Testis (tissue), 3 donors: Measurements from ENCODE around the gene DGCR6L. TPM values are rescaled to one million over a fixed set of nuclear protein-coding genes. Genes with fewer than 3 reads are reported as not detected.
A peak's percentile ranks its signal among the peaks of the same experiment; 100 is the strongest.
"Not testable (repeated sequence)": the region's sequence is repeated elsewhere in the genome, so short reads cannot be mapped to it uniquely, and the experiment has no call there.

Source experiments
- DNase-seq: peaks from one replicate; pipeline ENCODE4 v3.0.0-alpha.2; 2019
- H3K27ac ChIP-seq, 2 donors: fragments of 200-600 bp; sonication (generic); one replicate each; pipeline ENCODE4 v1.5.1; 2019
- H3K27me3 ChIP-seq: fragments of 200-600 bp; sonication (generic); one replicate; pipeline ENCODE4 v1.5.1; 2019
- H3K36me3 ChIP-seq: fragments of 200-600 bp; sonication (generic); one replicate; pipeline ENCODE4 v1.5.1; 2017; ENCODE audit warnings: low read depth; ENCODE audit errors: missing control alignments
- H3K4me1 ChIP-seq: fragments of 200-600 bp; sonication (generic); one replicate; pipeline ENCODE4 v1.5.1; 2019
- H3K4me3 ChIP-seq, 2 donors: fragments of 200-600 bp; sonication (generic); one replicate each; pipeline ENCODE4 v1.5.1; 2017 to 2019
- H3K9me3 ChIP-seq: fragments of 200-600 bp; sonication (generic); one replicate; pipeline ENCODE4 v1.5.1; 2017
- CTCF ChIP-seq, 3 experiments: fragments of 450-650 bp in 2 of 3; fragments of 200-600 bp in 1 of 3; sonication (generic) in 1 of 3; IDR thresholded peaks; one replicate each; pipeline ENCODE4 v1.5.1; 2016 to 2019; ENCODE audit warnings: antibody characterized with exemption in 3 of 3, mild to moderate bottlenecking in 2 of 3, moderate library complexity in 1 of 3
- POLR2A ChIP-seq: fragments of 450-650 bp; IDR thresholded peaks from one replicate; pipeline ENCODE4 v1.6.1; 2017; ENCODE audit warnings: antibody characterized with exemption, mild to moderate bottlenecking, moderate library complexity
- WGBS, 2 donors: methylation state at CpG; one replicate each; pipeline ENCODE4 v1.1.5; 2018; 5-methylcytosine and 5-hydroxymethylcytosine counted together
- intact Hi-C: fragments of 100-400 bp; cut with DNase I; formaldehyde crosslinking; loops from one replicate; pipeline ENCODE4 v1.15.1; 2023; ENCODE audit warnings: low total_unique reads
- polyA plus RNA-seq: library from polyadenylated mRNA; stranded (reverse); fragments of 350-450 nt; fragmentation: Illumina TruSeq; extraction: RNeasy Lipid Tissue Mini Kit (QIAGEN cat#74804); gene quantifications from one replicate; pipeline ENCODE4 v1.2.3, GENCODE V29; 2014; ENCODE audit warnings: low read depth, low replicate concordance; ENCODE audit not compliant: insufficient read depth
- total RNA-seq, 2 donors: library from RNA; depleted of rRNA; stranded (reverse); fragments of >200 nt; gene quantifications; one replicate each; pipeline ENCODE4 v1.2.3, GENCODE V29; 2016

The DGCR6L gene
- total and polyA plus RNA-seq, 3 donors from 2014 or later = 152 to 257 (median 171) TPM

- H3K27ac ChIP-seq, H3K4me3 ChIP-seq, H3K9me3 ChIP-seq, intact Hi-C loops, H3K4me1 ChIP-seq, H3K36me3 ChIP-seq, H3K27me3 ChIP-seq: not testable (repeated sequence)
- WGBS, 2 donors = 18 to 45% methylated on average over 5 to 12 of the region's 12 CpGs
- peak; percentile 88 for DNase-seq
- TF ChIP-seq CTCF (IDR thresholded peaks at IDR 0.05) = peak; percentile 25 to 80 (median 72)
Measured at GRCh38 chr22:20285473-20286311, 34.2 kb downstream of the DGCR6L start.

- Histone ChIP-seq H3K4me3 (no peak overlapping the region), H3K27me3 (no peaks in the 10 kb centered on the region), H3K4me1 (no peaks in the 10 kb centered on the region), H3K27ac (no peak overlapping the region), H3K36me3 (no peaks in the 10 kb centered on the region), H3K9me3 (no peaks in the 10 kb centered on the region)
- no peak for DNase-seq
- 90 to 93% methylated on average over 6 to 13 of the region's 13 CpGs for WGBS, 2 donors
- no peak for TF ChIP-seq POLR2A
- no peak for TF ChIP-seq CTCF (IDR thresholded peaks at IDR 0.05)
- intact Hi-C loops = loop anchor here (5.0 kb wide), 1 partner anchor 127 kb away; no protein-coding TSS in a partner anchor
Measured at GRCh38 chr22:20284471-20285086, 35.3 kb downstream of the DGCR6L start.

GRCh38 chr22:20283674-20284066, 36.2 kb downstream of the DGCR6L start:
- no peak for DNase-seq
- 82% methylated on average over 5 of the region's 5 CpGs; no CpG with 5 or more reads in 1 of the 2 donors for WGBS, 2 donors
- no peaks in the 10 kb centered on the region for H3K4me1 ChIP-seq
- H3K9me3 ChIP-seq = no peaks in the 10 kb centered on the region
- H3K4me3 ChIP-seq = no peak overlapping the region
- H3K27me3 ChIP-seq = no peaks in the 10 kb centered on the region
- no peak overlapping the region for H3K27ac ChIP-seq
- TF ChIP-seq CTCF (IDR thresholded peaks at IDR 0.05) (no peak), POLR2A (no peak)
- intact Hi-C loops = loop anchor here (5.0 kb wide), 1 partner anchor 126 kb away; no protein-coding TSS in a partner anchor
- H3K36me3 ChIP-seq = no peaks in the 10 kb centered on the region

GRCh38 chr22:20282901-20283673, 36.8 kb downstream of the DGCR6L start:
- DNase-seq = no peak
- Histone ChIP-seq H3K4me3 (no peak overlapping the region), H3K27me3 (no peaks in the 10 kb centered on the region), H3K36me3 (no peaks in the 10 kb centered on the region), H3K4me1 (no peaks in the 10 kb centered on the region), H3K27ac (no peak overlapping the region), H3K9me3 (no peaks in the 10 kb centered on the region)
- intact Hi-C loops = loop anchor here (5.0 kb wide), 1 partner anchor 126 kb away; no protein-coding TSS in a partner anchor
- TF ChIP-seq POLR2A (no peak), CTCF (IDR thresholded peaks at IDR 0.05) (no peak)
- 74 to 75% methylated on average over 5 to 15 of the region's 15 CpGs for WGBS, 2 donors
